Measurements from ENCODE around the gene C1orf56.

GRCh38 chr1:151036356-151036755 lies 11.2 kb upstream of the C1orf56 start, which contains the start of gene BNIPL:
- no peak for TF ChIP-seq CTCF (IDR thresholded peaks at IDR 0.05)
- no peak for TF ChIP-seq POLR2A (IDR thresholded peaks at IDR 0.05)

Data from lower leg skin (tissue), 3 donors.